ENCODE results near the gene ITGB4. TPM values are rescaled to one million over a fixed set of nuclear protein-coding genes. Genes with fewer than 3 reads are reported as not detected.

Gene ITGB4
- total and polyA plus RNA-seq, 10 of the 15 experiments (the other 5 are each of a cell fraction or from before 2014, with no cell fraction given), result 0.06 to 1.6 (median 0.27) TPM; not detected in 2

DNA sequence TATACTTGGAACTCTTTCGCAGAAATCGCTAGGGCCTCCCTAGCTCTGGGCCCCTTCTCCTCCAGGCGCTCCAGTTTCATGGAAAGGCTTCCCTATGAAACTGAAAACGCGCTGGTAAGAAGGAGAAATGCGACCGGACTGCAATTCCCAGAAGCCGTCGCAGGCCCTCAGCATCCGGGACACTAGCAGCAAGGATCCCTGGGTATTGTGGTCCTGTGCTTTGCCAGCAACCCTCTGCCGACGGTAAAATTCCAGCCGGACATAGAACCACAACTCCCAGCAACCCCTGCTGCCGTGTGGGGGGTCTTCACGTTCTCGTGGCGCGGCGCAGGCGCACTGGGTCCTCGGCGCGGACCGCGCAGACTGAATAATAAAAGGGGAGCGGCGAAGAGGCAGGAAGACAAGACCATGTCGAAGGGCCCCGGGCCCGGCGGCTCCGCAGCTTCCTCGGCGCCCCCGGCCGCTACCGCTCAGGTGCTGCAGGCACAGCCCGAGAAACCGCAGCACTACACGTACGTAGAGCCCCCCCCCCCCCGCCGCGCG lies 63.3 kb downstream of the ITGB4 start, which contains the start of gene UNK (continued):
- TF ChIP-seq, protein P1, sequence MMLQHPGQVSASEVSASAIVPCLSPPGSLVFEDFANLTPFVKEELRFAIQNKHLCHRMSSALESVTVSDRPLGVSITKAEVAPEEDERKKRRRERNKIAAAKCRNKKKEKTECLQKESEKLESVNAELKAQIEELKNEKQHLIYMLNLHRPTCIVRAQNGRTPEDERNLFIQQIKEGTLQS (IDR thresholded peaks at IDR 0.05; ENCODE audit: borderline replicate concordance, extremely low read depth, low read depth, low read length), result peak; percentile 59; the same call in 1 of the 2 replicates

DNA sequence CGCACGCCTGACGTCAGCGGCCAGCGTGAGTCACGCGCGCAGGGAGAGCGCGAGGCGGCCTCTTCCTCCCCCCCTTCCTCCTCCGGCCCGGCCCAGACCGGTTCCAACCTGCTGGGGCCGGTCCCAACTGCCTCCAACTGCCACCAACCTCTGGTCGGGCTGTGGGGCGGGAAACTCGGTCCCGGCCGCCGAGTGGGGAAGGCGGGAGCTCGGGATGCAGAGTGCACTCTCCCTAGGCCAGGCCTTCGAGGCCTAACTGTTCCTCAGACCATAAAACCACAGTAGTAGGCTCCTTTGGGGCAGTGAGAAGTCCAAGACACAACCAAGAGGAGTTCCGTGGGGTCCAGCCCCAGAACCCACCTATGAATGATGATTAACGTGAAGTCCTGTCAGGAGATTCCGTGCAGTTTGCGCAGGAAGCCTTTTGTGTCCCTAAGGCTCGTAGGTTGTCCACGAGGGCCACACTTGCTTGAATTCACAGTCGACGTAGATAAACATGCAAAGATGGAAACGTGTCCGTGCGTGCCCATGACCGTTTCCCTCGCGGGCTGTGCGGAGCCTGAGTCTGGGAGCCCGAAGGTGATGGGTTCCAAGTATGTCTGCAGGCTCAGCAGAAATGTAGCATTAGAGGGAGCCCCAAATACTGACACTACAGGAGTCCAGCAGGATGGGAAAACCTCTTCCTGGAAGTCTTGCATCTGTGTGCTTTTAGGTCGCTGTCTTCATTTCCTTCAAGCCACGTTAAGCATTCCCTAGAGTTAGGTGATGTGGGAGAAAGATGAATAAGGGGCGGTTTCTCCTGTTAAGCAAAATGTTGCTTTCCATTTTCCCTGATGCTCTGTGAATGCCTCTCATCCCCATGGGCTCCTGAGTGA lies 64.0 kb downstream of the ITGB4 start:
- peak; percentile 79 for FAIRE-seq
- H2AFZ ChIP-seq (ENCODE audit: control insufficient read depth, low read depth, low read length), result no peak overlapping the region; the same call in 1 of the 2 replicates
- 0 out of 2 replicates have a peak, but pooled peaks have one; percentile 4 for TF ChIP-seq EED (IDR thresholded peaks at IDR 0.05; ENCODE audit: low read depth)
- 0 out of 2 replicates have a peak, but pooled peaks have one; percentile 50 for TF ChIP-seq TCF3 (IDR thresholded peaks at IDR 0.05; ENCODE audit: borderline replicate concordance, insufficient read depth, low read depth, low read length)
- peak; percentile 27; the same call in 1 of the 2 replicates for TF ChIP-seq PAX5 (IDR thresholded peaks at IDR 0.05; ENCODE audit: borderline replicate concordance, low read depth, low read length)
- peak; percentile 81; the same call in 1 of the 2 replicates for TF ChIP-seq NBN (IDR thresholded peaks at IDR 0.05)
- peak; percentile 75 for TF ChIP-seq ATF7 (IDR thresholded peaks at IDR 0.05; ENCODE audit: low read depth)
- TF ChIP-seq, protein P2, sequence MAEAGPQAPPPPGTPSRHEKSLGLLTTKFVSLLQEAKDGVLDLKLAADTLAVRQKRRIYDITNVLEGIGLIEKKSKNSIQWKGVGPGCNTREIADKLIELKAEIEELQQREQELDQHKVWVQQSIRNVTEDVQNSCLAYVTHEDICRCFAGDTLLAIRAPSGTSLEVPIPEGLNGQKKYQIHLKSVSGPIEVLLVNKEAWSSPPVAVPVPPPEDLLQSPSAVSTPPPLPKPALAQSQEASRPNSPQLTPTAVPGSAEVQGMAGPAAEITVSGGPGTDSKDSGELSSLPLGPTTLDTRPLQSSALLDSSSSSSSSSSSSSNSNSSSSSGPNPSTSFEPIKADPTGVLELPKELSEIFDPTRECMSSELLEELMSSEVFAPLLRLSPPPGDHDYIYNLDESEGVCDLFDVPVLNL (IDR thresholded peaks at IDR 0.05; ENCODE audit: low read depth, low read length), result peak; percentile 70; the same call in 1 of the 2 replicates
- peak; percentile 75; the same call in 2 of the 3 replicates for TF ChIP-seq POU2F2 (IDR thresholded peaks at IDR 0.05; ENCODE audit: borderline replicate concordance, low read depth, low read length)
- TF ChIP-seq, protein P3, sequence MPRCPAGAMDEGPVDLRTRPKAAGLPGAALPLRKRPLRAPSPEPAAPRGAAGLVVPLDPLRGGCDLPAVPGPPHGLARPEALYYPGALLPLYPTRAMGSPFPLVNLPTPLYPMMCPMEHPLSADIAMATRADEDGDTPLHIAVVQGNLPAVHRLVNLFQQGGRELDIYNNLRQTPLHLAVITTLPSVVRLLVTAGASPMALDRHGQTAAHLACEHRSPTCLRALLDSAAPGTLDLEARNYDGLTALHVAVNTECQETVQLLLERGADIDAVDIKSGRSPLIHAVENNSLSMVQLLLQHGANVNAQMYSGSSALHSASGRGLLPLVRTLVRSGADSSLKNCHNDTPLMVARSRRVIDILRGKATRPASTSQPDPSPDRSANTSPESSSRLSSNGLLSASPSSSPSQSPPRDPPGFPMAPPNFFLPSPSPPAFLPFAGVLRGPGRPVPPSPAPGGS (IDR thresholded peaks at IDR 0.05; ENCODE audit: borderline replicate concordance, insufficient read depth, low read depth, low read length, poor library complexity, severe bottlenecking), result no peak
- TF ChIP-seq MYB (IDR thresholded peaks at IDR 0.05; ENCODE audit: borderline replicate concordance, low read depth, low read length), result peak; percentile 95
- no peak for TF ChIP-seq CBX3 (IDR thresholded peaks at IDR 0.05; ENCODE audit: borderline replicate concordance, low read depth)
- peak; percentile 22; the same call in 1 of the 2 replicates for TF ChIP-seq NR2F1 (conservative IDR thresholded peaks at IDR 0.05)
- peak; percentile 66 for TF ChIP-seq PML (IDR thresholded peaks at IDR 0.05; ENCODE audit: low read length)
- TF ChIP-seq POLR2A (IDR thresholded peaks at IDR 0.05; ENCODE audit: low read depth, low read length), result peak; percentile 95
- TF ChIP-seq ZNF622 (IDR thresholded peaks at IDR 0.05), result no peak
- peak; percentile 36; the same call in 1 of the 2 replicates for TF ChIP-seq MTA2 (IDR thresholded peaks at IDR 0.05; ENCODE audit: low read depth)
- no peak for TF ChIP-seq RAD21 (IDR thresholded peaks at IDR 0.05; ENCODE audit: insufficient read depth, low read depth, low read length)
- peak; percentile 89; the same call in 1 of the 2 replicates for TF ChIP-seq CHD1 (IDR thresholded peaks at IDR 0.05; ENCODE audit: low read depth, low read length)

More for the DNA sequence above, 64.0 kb downstream of the ITGB4 start:
- ChIA-PET POLR2A (interaction anchor here (0.5 to 5.4 kb wide), 19 partner anchors 9 to 373 kb away, joined by 3 to 39 read pairs (median 6); partner anchors contain the start of genes GALK1, TRIM65, UNC13D and WBP2), RAD21 (ENCODE audit: unreplicated experiment) (interaction anchor here (0.7 to 3.3 kb wide), 10 partner anchors 8 to 70 kb away, joined by 3 to 24 read pairs (median 9); partner anchors contain the start of genes GALK1 and WBP2), CTCF (interaction anchor here (0.7 to 3.3 kb wide), 14 partner anchors 11 to 229 kb away, joined by 3 to 26 read pairs (median 9); partner anchors contain the start of gene GALK1), SMC1A (ENCODE audit: uncharacterized antibody, unreplicated experiment) (interaction anchor here (0.7 to 3.2 kb wide), 14 partner anchors 18 to 143 kb away, joined by 3 to 15 read pairs (median 4); partner anchors contain the start of genes GALK1, UNC13D and WBP2)
- Histone ChIP-seq H3K9me3 (replicated peaks; ENCODE audit: control insufficient read depth, insufficient read depth, low read length) (no peaks in the 10 kb centered on the region), H3K4me1 (ENCODE audit: control insufficient read depth, insufficient read depth, low read length) (peaks cover 22% of the 10 kb centered on the region), H3K79me2 (ENCODE audit: control insufficient read depth, insufficient read depth, low read length) (peaks cover 43% of the 10 kb centered on the region), H3K4me2 (ENCODE audit: control insufficient read depth, insufficient read depth) (peak overlapping the region; percentile 84), H3K36me3 (ENCODE audit: control insufficient read depth in 2 of 2, insufficient read depth in 2 of 2, low read length in 1 of 2) (no peaks in the 10 kb centered on the region), H3K4me3 (peak overlapping the region; percentile 79), H3K27ac (ENCODE audit: control insufficient read depth, insufficient read depth) (peak overlapping the region; percentile 97), H3K9ac (ENCODE audit: control insufficient read depth, insufficient read depth, low read length) (peak overlapping the region; percentile 95), H4K20me1 (ENCODE audit: control insufficient read depth, insufficient read depth) (no peaks in the 10 kb centered on the region), H3K27me3 (replicated peaks in 1 of 2; ENCODE audit: control insufficient read depth in 2 of 2, insufficient read depth in 2 of 2, low read length in 1 of 2) (no peaks in the 10 kb centered on the region)
- WGBS (ENCODE audit: insufficient coverage, insufficient replicate concordance, low lambda C conversion rate, missing lambda C conversion rate), result 1% methylated on average over 31 of the region's 43 CpGs
- BruUV-seq (replicated peaks), result TSS peak; percentile 77
- in situ Hi-C loops (cut with MboI), result no loop called here
- intact Hi-C loops (cut with micrococcal nuclease; ENCODE audit: unreplicated experiment), result loop anchor here (10.0 kb wide), 1 partner anchor 480 kb away; the partner anchor contains the start of gene UBALD2
- peak; percentile 85 for ATAC-seq
- DNase-seq (ENCODE audit: low read depth, low spot score), result peak; percentile 67
